ENCODE results near the gene SRRM2.

DNA sequence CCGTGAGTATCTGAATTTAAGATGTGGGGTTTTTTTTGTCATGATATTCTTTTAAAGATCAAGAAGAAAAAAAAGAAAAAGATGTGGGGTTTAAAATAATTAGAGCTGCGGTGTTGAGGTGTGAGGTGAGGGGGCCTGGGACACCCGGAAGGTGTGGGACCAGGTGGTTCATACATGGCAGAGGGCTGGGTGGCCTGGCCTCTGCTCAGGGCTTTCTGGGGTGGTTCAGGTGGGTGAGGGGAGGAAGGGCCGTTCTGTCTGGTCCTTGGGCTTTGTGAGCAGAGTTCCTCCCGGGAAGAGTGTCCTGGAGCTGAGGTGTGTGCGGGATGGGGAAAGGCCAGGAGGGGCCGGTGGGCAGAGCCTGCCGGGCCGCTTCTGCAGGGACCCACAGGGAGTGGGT, 37.4 kb upstream of the SRRM2 start:
- TF ChIP-seq, protein P1, sequence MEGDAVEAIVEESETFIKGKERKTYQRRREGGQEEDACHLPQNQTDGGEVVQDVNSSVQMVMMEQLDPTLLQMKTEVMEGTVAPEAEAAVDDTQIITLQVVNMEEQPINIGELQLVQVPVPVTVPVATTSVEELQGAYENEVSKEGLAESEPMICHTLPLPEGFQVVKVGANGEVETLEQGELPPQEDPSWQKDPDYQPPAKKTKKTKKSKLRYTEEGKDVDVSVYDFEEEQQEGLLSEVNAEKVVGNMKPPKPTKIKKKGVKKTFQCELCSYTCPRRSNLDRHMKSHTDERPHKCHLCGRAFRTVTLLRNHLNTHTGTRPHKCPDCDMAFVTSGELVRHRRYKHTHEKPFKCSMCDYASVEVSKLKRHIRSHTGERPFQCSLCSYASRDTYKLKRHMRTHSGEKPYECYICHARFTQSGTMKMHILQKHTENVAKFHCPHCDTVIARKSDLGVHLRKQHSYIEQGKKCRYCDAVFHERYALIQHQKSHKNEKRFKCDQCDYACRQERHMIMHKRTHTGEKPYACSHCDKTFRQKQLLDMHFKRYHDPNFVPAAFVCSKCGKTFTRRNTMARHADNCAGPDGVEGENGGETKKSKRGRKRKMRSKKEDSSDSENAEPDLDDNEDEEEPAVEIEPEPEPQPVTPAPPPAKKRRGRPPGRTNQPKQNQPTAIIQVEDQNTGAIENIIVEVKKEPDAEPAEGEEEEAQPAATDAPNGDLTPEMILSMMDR (IDR thresholded peaks at IDR 0.05) = no peak
- TF ChIP-seq ZFX (IDR thresholded peaks at IDR 0.05; ENCODE audit: borderline replicate concordance) = no peak
